Left cardiac atrium (tissue), 4 donors: ENCODE data around the gene MYO5B. TPM values are rescaled to one million over a fixed set of nuclear protein-coding genes. Genes with fewer than 3 reads are reported as not detected.

Source experiments
- ATAC-seq, 2 donors: fragments of 200-7000 bp; cut with Tn5 transposase; one replicate each; pipeline ENCODE4 v1.9.1; 2020; ENCODE audit warnings: mild to moderate bottlenecking in 2 of 2, moderate library complexity in 2 of 2
- DNase-seq: peaks from one replicate; pipeline ENCODE4 v3.0.0-alpha.2; 2020
- intact Hi-C, 2 donors: fragments of 100-400 bp; cut with DNase I; formaldehyde crosslinking; loops; one replicate each; pipeline versions ENCODE4 v1.14.1 to v1.15.1; 2022 to 2023
- total RNA-seq, 2 donors: library from RNA; stranded (reverse); fragmentation: NEBNext Ultra II Directional; extraction: Animal tissue kit (Norgen Biotek cat#: 25700); gene quantifications; one replicate each; pipeline ENCODE4 v1.2.1, GENCODE V29; 2021
- donor health status: DM: no; HTN: yes; CAD: no.
- donor health status: DM: no; HTN: yes; CAD: no; lungs with severe emphysema.
- donor health status: DM: yes; HTN: yes; CAD: no.
- donor health status: Dilated cardiomyopathy.

The MYO5B gene
- total RNA-seq, 2 donors from 2014 or later: 4.6 to 7.2 TPM

GRCh38 chr18:50192995-50193795 lies 1.8 kb downstream of the MYO5B start:
- ATAC-seq: no peak
- DNase-seq: no peak
- intact Hi-C loops: loop anchor here (10.0 kb wide), 3 partner anchors 178 to 248 kb away; no protein-coding TSS in a partner anchor

- DNase-seq (no peak), ATAC-seq (peak in 1 of 2 donors; percentile 36)
- intact Hi-C loops: loop anchor here (10.0 kb wide), 3 partner anchors 176 to 246 kb away; no protein-coding TSS in a partner anchor
These were observed 4.0 kb downstream of the MYO5B start for GRCh38 chr18:50190926-50191325.

DNA sequence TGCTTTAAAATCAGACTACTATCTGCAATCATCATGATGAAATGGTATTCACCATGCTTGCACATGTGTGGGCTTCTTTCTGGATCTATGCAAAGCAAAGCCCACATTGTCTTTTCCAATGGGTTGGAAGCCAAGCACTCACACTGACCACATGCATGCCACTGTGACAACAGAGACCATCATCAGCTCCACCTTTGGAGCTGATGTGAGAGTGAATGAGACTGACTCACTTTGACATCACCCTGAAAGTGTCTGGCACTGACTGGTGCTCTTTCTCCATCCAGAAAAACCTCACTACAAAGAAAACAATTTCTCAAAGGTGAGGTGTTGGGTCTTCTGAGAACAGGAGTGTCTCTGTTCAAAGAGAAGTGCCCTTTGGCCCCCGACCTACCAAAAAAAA lies 4.7 kb downstream of the MYO5B start:
- ATAC-seq: peak in 1 of 2 donors; percentile 73

GRCh38 chr18:50189160-50189559 lies 5.8 kb downstream of the MYO5B start:
- DNase-seq: no peak
- intact Hi-C loops: loop anchor here in 1 of 2 donors (10.0 kb wide), 1 partner anchor 84 kb away; no protein-coding TSS in a partner anchor
- no peak for ATAC-seq

More for the DNA sequence above, 4.7 kb downstream of the MYO5B start:
- no peak for DNase-seq
- intact Hi-C loops: loop anchor here (10.0 kb wide), 3 partner anchors 175 to 245 kb away; no protein-coding TSS in a partner anchor

GRCh38 chr18:50188652-50189051 lies 6.3 kb downstream of the MYO5B start:
- no peak for ATAC-seq
- intact Hi-C loops: loop anchor here in 1 of 2 donors (10.0 kb wide), 1 partner anchor 84 kb away; no protein-coding TSS in a partner anchor

DNA sequence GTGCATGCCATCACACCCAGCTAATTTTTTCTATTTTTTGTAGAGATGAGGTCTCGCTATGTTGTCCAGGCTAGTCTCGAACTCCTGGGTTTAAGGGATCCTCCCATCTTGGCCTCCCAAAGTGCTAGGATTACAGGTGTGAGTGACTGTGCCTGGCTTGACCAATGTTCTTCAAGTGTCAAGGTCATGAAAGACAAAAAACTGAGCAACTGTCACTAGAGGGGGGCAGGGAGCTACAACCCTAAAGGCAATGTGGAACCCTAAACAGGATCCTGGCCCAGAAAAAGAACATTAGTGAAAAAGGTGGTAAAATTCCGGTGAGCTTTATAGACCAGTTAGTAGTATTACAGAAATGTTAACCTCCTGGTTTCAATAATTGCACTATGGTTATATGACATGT lies 7.3 kb downstream of the MYO5B start:
- DNase-seq: no peak
- no peak for ATAC-seq
- intact Hi-C loops: loop anchor here in 1 of 2 donors (10.0 kb wide), 1 partner anchor 83 kb away; no protein-coding TSS in a partner anchor

More at GRCh38 chr18:50188652-50189051, 6.3 kb downstream of the MYO5B start:
- no peak for DNase-seq

- DNase-seq (no peak), ATAC-seq (no peak)
- intact Hi-C loops: loop anchor here in 1 of 2 donors (10.0 kb wide), 1 partner anchor 82 kb away; no protein-coding TSS in a partner anchor
These were observed 8.6 kb downstream of the MYO5B start for GRCh38 chr18:50186385-50186784.

GRCh38 chr18:50183556-50183955 lies 11.4 kb downstream of the MYO5B start:
- DNase-seq (no peak), ATAC-seq (no peak)
- intact Hi-C loops: loop anchor here in 1 of 2 donors (10.0 kb wide), 1 partner anchor 79 kb away; no protein-coding TSS in a partner anchor

GRCh38 chr18:50182511-50182910 lies 12.4 kb downstream of the MYO5B start:
- no peak for DNase-seq
- ATAC-seq: no peak
- intact Hi-C loops: loop anchor here in 1 of 2 donors (10.0 kb wide), 1 partner anchor 78 kb away; no protein-coding TSS in a partner anchor

GRCh38 chr18:50181590-50181989 lies 13.4 kb downstream of the MYO5B start:
- intact Hi-C loops: loop anchor here in 1 of 2 donors (10.0 kb wide), 1 partner anchor 77 kb away; no protein-coding TSS in a partner anchor
- ATAC-seq: no peak

GRCh38 chr18:50179465-50179864 lies 15.5 kb downstream of the MYO5B start:
- no peak for ATAC-seq
- DNase-seq: no peak
- intact Hi-C loops: no loop called here

More at GRCh38 chr18:50181590-50181989, 13.4 kb downstream of the MYO5B start:
- DNase-seq: no peak

- DNase-seq: no peak
- ATAC-seq: no peak
- intact Hi-C loops: no loop called here
These were observed 17.5 kb downstream of the MYO5B start for GRCh38 chr18:50177294-50177992.

DNA sequence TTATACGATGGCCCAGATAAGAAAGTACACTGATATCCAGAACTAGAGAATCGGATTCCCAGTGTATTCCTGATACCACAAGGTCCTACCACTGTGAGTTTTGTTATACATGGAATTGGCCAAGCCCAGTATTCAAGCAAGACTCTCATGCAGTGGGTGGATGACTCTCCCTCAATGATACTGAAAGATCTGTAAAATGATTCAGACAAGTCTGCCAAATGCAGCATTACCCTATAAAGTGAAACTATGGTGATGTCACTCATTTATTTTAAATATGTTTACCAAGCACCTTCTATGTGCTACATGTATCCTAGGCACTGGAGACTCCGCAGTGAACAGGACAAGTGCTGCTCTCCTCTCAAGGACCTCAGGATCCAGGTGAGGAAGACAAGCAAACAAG lies 22.6 kb downstream of the MYO5B start:
- no peak for ATAC-seq
- intact Hi-C loops: no loop called here
- no peak for DNase-seq

DNA sequence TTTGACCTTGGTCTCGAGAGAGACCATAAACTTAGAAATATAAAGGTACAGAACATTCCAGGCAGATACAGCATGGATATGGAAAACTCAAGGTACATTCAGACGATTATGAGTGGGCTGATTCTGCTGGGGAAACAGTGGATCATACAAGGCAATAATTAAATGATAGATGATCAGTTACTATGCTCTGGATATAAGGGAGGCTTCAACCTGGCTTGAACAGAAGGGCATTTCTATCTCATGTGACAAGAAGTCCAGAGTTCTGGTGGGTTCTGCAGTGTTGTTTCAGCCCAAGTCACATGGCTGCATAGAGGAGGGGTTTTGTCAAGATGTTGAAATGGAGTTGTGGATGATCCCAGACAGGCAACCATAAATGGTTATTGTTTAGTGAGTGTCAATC lies 23.5 kb downstream of the MYO5B start:
- no peak for ATAC-seq
- intact Hi-C loops: no loop called here
- no peak for DNase-seq

- no peak for ATAC-seq
- intact Hi-C loops: no loop called here
- no peak for DNase-seq
These were observed 24.9 kb downstream of the MYO5B start for GRCh38 chr18:50170004-50170403.

- DNase-seq (no peak), ATAC-seq (no peak)
- intact Hi-C loops: no loop called here
These were observed 25.8 kb downstream of the MYO5B start for GRCh38 chr18:50169149-50169548.

DNA sequence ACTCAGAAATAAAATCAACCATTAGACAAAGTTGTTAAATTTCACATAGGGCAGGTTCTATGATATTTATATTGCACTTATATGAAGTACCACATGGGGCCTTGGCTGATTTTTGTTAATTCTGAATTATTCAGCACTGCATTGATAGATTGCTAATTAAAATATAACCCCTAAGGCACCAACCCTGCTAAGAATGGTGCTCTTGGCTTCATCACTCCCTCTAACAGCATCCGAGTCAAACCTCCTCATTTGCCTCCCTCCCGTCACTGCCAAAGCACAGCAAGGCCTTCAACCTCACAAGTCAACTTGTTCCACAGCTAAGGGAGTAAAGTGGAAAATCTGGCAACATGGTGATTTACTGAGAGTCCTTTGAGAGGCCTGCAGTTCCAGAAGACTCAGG lies 27.0 kb downstream of the MYO5B start:
- intact Hi-C loops: no loop called here
- DNase-seq (no peak), ATAC-seq (no peak)

- intact Hi-C loops: no loop called here
- DNase-seq (no peak), ATAC-seq (no peak)
These were observed 28.0 kb downstream of the MYO5B start for GRCh38 chr18:50166901-50167300.

- DNase-seq: no peak
- no peak for ATAC-seq
- intact Hi-C loops: no loop called here
These were observed 31.4 kb downstream of the MYO5B start for GRCh38 chr18:50163505-50163904.
